Trophoblast cell (in vitro differentiated cells and primary cell): ENCODE measurements around the gene P4HTM.

Source experiments
- DNase-seq, 2 donors: peaks; one replicate each; pipeline ENCODE4 v3.0.0-alpha.2; 2016
- H2AFZ ChIP-seq: 2 replicates; pipeline ENCODE4 v1.6.1; 2013; ENCODE audit warnings: low read length, moderate library complexity, mild to moderate bottlenecking; ENCODE audit not compliant: insufficient read depth, poor library complexity
- H2AK5ac ChIP-seq: 2 replicates; pipeline ENCODE4 v1.6.1; 2013; ENCODE audit warnings: mild to moderate bottlenecking, low read length
- H2BK120ac ChIP-seq: 2 replicates; pipeline ENCODE4 v1.6.1; 2013; ENCODE audit warnings: low read length, mild to moderate bottlenecking, moderate library complexity; ENCODE audit not compliant: insufficient read depth, poor library complexity
- H2BK12ac ChIP-seq: 2 replicates; pipeline ENCODE4 v1.6.1; 2013; ENCODE audit warnings: mild to moderate bottlenecking, low read length, moderate library complexity
- H2BK5ac ChIP-seq: 2 replicates; pipeline ENCODE4 v1.6.1; 2013; ENCODE audit warnings: low read length, low read depth, moderate library complexity, mild to moderate bottlenecking; ENCODE audit not compliant: poor library complexity
- H3K14ac ChIP-seq: 2 replicates; pipeline ENCODE4 v1.6.1; 2013; ENCODE audit warnings: mild to moderate bottlenecking, low read length
- H3K18ac ChIP-seq: 2 replicates; pipeline ENCODE4 v1.6.1; 2013; ENCODE audit warnings: mild to moderate bottlenecking, low read length
- H3K23ac ChIP-seq: 2 replicates; pipeline ENCODE4 v1.6.1; 2013; ENCODE audit warnings: low read length
- H3K27ac ChIP-seq: 2 replicates; pipeline ENCODE4 v1.5.1; 2013; ENCODE audit warnings: low read depth, mild to moderate bottlenecking, inconsistent platforms, low read length, moderate library complexity
- H3K27me3 ChIP-seq: 2 replicates; pipeline ENCODE4 v1.6.1; 2013; ENCODE audit warnings: inconsistent platforms, mild to moderate bottlenecking, low read length, moderate library complexity; ENCODE audit not compliant: insufficient read depth
- H3K36me3 ChIP-seq, 2 experiments: 1 replicate in 1 of 2; 2 replicates in 1 of 2; pipeline ENCODE4 v1.6.1; 2013; ENCODE audit warnings: low read length in 2 of 2, mild to moderate bottlenecking in 2 of 2, moderate library complexity in 1 of 2; ENCODE audit not compliant: insufficient read depth in 2 of 2, control insufficient read depth in 1 of 2
- H3K4ac ChIP-seq: 2 replicates; pipeline ENCODE4 v1.6.1; 2013; ENCODE audit warnings: low read depth, mild to moderate bottlenecking, low read length, moderate library complexity
- H3K4me1 ChIP-seq, 2 experiments: 1 replicate in 1 of 2; 2 replicates in 1 of 2; pipeline ENCODE4 v1.6.1; 2013; ENCODE audit warnings: low read length in 2 of 2, mild to moderate bottlenecking in 2 of 2, moderate library complexity in 1 of 2; ENCODE audit not compliant: insufficient read depth in 2 of 2, control insufficient read depth in 1 of 2
- H3K4me2 ChIP-seq: 2 replicates; pipeline ENCODE4 v1.6.1; 2013; ENCODE audit warnings: inconsistent platforms, mild to moderate bottlenecking, low read length, moderate library complexity
- H3K4me3 ChIP-seq: 2 replicates; pipeline ENCODE4 v1.5.1; 2013; ENCODE audit warnings: mild to moderate bottlenecking, low read depth, low read length, inconsistent platforms
- H3K79me1 ChIP-seq: one replicate; pipeline ENCODE4 v1.6.1; 2013; ENCODE audit warnings: low read length
- H3K79me2 ChIP-seq: 2 replicates; pipeline ENCODE4 v1.6.1; 2013; ENCODE audit warnings: low read length, mild to moderate bottlenecking; ENCODE audit not compliant: control insufficient read depth, insufficient read depth, poor library complexity
- H3K9ac ChIP-seq: 2 replicates; pipeline ENCODE4 v1.6.1; 2013; ENCODE audit warnings: mild to moderate bottlenecking, low read length
- H3K9me3 ChIP-seq: 2 replicates; pipeline ENCODE4 v1.6.1; 2013; ENCODE audit warnings: low read depth, mild to moderate bottlenecking, control low read depth, inconsistent platforms, low read length; ENCODE audit not compliant: insufficient read depth
- H4K12ac ChIP-seq: 2 replicates; pipeline ENCODE4 v1.6.1; 2013; ENCODE audit warnings: low read depth, mild to moderate bottlenecking, low read length, moderate library complexity
- H4K8ac ChIP-seq: 2 replicates; pipeline ENCODE4 v1.6.1; 2013; ENCODE audit warnings: low read depth, mild to moderate bottlenecking, low read length, moderate library complexity
- H4K91ac ChIP-seq: one replicate; pipeline ENCODE4 v1.6.1; 2013; ENCODE audit warnings: low read depth, mild to moderate bottlenecking, low read length, moderate library complexity
- WGBS: extraction: QIAGEN DNeasy Blood & Tissue Kit; methylation state at CpG from one replicate; pipeline ENCODE4 v1.1.7; 2013; ENCODE audit warnings: missing lambda C conversion rate; ENCODE audit not compliant: insufficient read length, insufficient coverage; ENCODE audit errors: extremely low coverage; 5-methylcytosine and 5-hydroxymethylcytosine counted together

Gene P4HTM

DNA sequence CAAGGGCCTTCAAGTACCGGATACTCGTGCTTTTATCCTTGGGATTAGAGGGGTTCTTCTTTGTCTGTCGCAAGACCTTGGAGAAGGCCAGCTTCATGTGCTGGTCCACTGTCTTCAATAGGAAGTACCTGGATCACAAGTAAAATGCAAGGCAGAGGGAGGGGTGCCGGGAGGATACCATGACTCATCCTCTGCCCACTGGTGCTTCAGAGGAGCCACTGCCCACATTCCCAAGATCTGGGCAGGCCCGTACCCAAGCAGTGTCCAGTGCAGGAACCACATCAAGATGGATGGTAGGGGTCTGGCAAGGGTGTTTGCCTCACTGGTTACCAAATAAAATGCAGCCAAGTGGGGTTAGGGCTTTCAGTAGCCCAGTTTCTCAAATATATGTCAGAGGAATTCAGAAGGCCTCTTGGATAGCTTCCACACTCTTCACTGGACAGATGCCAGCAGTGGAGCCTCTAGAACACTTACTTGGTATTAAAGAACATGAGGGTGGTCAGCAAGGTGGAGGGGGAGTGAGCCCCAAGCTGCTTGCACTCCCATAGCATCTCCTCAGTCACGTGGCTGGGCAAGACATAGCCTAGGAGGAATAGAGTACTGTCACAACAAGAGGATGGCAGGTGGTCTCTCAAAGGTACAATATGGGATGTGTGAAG lies 42.7 kb downstream of the P4HTM start:
- Histone ChIP-seq H3K9ac (no peak overlapping the region), H3K4me3 (no peak overlapping the region), H3K4ac (no peak overlapping the region), H3K9me3 (no peaks in the 10 kb centered on the region), H2BK120ac (no peak overlapping the region), H3K18ac (no peak overlapping the region), H4K8ac (no peak overlapping the region), H3K23ac (no peak overlapping the region), H3K14ac (no peak overlapping the region), H2BK12ac (no peak overlapping the region), H3K4me1 (peaks cover 9% of the 10 kb centered on the region in 2 experiments), H3K4me2 (no peak overlapping the region), H3K27me3 (no peaks in the 10 kb centered on the region), H2AK5ac (no peak overlapping the region), H3K79me2 (peaks cover 7% of the 10 kb centered on the region), H4K12ac (no peak overlapping the region), H2BK5ac (no peak overlapping the region), H3K36me3 (peaks cover 44 to 68% of the 10 kb centered on the region in 2 experiments), H2AFZ (no peak overlapping the region), H3K79me1 (peaks cover 3% of the 10 kb centered on the region), H4K91ac (no peak overlapping the region), H3K27ac (no peak overlapping the region)
- DNase-seq = no peak
- WGBS = no CpG with 5 or more reads among the region's 6 CpGs

- H3K9me3 ChIP-seq = peaks cover 1% of the 10 kb centered on the region
Measured at GRCh38 chr3:49034650-49035049, 44.6 kb downstream of the P4HTM start.

GRCh38 chr3:49035281-49035680 lies 45.2 kb downstream of the P4HTM start:
- no peaks in the 10 kb centered on the region for H3K79me1 ChIP-seq
- no peak overlapping the region for H3K4me2 ChIP-seq
- peaks cover 1% of the 10 kb centered on the region for H3K9me3 ChIP-seq
- no peak overlapping the region for H4K8ac ChIP-seq
- H3K27ac ChIP-seq = no peak overlapping the region
- H3K79me2 ChIP-seq = no peaks in the 10 kb centered on the region
- no peak overlapping the region for H2BK12ac ChIP-seq
- H3K27me3 ChIP-seq = no peaks in the 10 kb centered on the region
- no peak overlapping the region for H2BK120ac ChIP-seq
- H4K91ac ChIP-seq = no peak overlapping the region
- no peak for DNase-seq
- H2BK5ac ChIP-seq = no peak overlapping the region
- H3K23ac ChIP-seq = no peak overlapping the region
- H3K14ac ChIP-seq = no peak overlapping the region
- no peak overlapping the region for H3K4ac ChIP-seq
- no peak overlapping the region for H3K18ac ChIP-seq
- no peak overlapping the region for H2AK5ac ChIP-seq
- no peak overlapping the region for H4K12ac ChIP-seq
- no peaks in the 10 kb centered on the region for H3K4me1 ChIP-seq
- no peak overlapping the region for H2AFZ ChIP-seq
- H3K4me3 ChIP-seq = no peak overlapping the region
- H3K9ac ChIP-seq = no peak overlapping the region
- peaks cover 58 to 65% of the 10 kb centered on the region in 2 experiments for H3K36me3 ChIP-seq
- no CpG with 5 or more reads among the region's 3 CpGs for WGBS

More at GRCh38 chr3:49034650-49035049, 44.6 kb downstream of the P4HTM start:
- Histone ChIP-seq H3K14ac (no peak overlapping the region), H4K8ac (no peak overlapping the region), H3K27me3 (no peaks in the 10 kb centered on the region), H3K4me3 (no peak overlapping the region), H3K4me2 (no peak overlapping the region), H3K79me1 (no peaks in the 10 kb centered on the region), H3K4ac (no peak overlapping the region), H3K18ac (no peak overlapping the region), H2BK120ac (no peak overlapping the region), H3K27ac (no peak overlapping the region), H3K4me1 (no peaks in the 10 kb centered on the region), H2AK5ac (no peak overlapping the region), H2BK12ac (no peak overlapping the region), H3K9ac (no peak overlapping the region), H4K12ac (no peak overlapping the region), H3K36me3 (peaks cover 56 to 66% of the 10 kb centered on the region in 2 experiments), H2AFZ (no peak overlapping the region), H2BK5ac (no peak overlapping the region), H3K23ac (no peak overlapping the region), H3K79me2 (no peaks in the 10 kb centered on the region), H4K91ac (no peak overlapping the region)
- no CpG with 5 or more reads among the region's 2 CpGs for WGBS
- DNase-seq = no peak

- no peak overlapping the region for H3K4me2 ChIP-seq
- H2AK5ac ChIP-seq = no peak overlapping the region
- no peaks in the 10 kb centered on the region for H3K27me3 ChIP-seq
- H2BK12ac ChIP-seq = no peak overlapping the region
- no peak overlapping the region for H3K4me3 ChIP-seq
- no peak overlapping the region for H3K23ac ChIP-seq
- H3K4me1 ChIP-seq = no peaks in the 10 kb centered on the region
- H3K36me3 ChIP-seq = peaks cover 33 to 50% of the 10 kb centered on the region in 2 experiments
- H2BK120ac ChIP-seq = no peak overlapping the region
- no peaks in the 10 kb centered on the region for H3K9me3 ChIP-seq
- H3K79me2 ChIP-seq = no peaks in the 10 kb centered on the region
- no peak overlapping the region for H2BK5ac ChIP-seq
- no peak overlapping the region for H4K12ac ChIP-seq
- no peak overlapping the region for H3K9ac ChIP-seq
- H3K18ac ChIP-seq = no peak overlapping the region
- no peak overlapping the region for H4K91ac ChIP-seq
- DNase-seq = no peak
- no peak overlapping the region for H3K14ac ChIP-seq
- H3K4ac ChIP-seq = no peak overlapping the region
- H2AFZ ChIP-seq = no peak overlapping the region
- H4K8ac ChIP-seq = no peak overlapping the region
- no peak overlapping the region for H3K27ac ChIP-seq
- WGBS = no CpG with 5 or more reads among the region's 1 CpG
- no peaks in the 10 kb centered on the region for H3K79me1 ChIP-seq
Measured at GRCh38 chr3:49053543-49053942, 63.5 kb downstream of the P4HTM start.
